Body of pancreas (tissue), 4 donors: Measurements from ENCODE around the gene ADAMTS17.

Experiments
- POLR2A ChIP-seq, 3 donors: fragments of 450-650 bp; IDR thresholded peaks; one replicate each; pipeline ENCODE4 v1.6.1; 2016; ENCODE audit warnings: antibody characterized with exemption in 3 of 3, mild to moderate bottlenecking in 2 of 3
- TF ChIP-seq, protein P1 (sequence below), 7 experiments: fragments of 450-650 bp in 4 of 7; fragments of 200-600 bp in 3 of 7; sonication (generic) in 3 of 7; IDR thresholded peaks; one replicate each; pipeline ENCODE4 v1.5.1; 2016 to 2019; ENCODE audit warnings: antibody characterized with exemption in 7 of 7

DNA sequence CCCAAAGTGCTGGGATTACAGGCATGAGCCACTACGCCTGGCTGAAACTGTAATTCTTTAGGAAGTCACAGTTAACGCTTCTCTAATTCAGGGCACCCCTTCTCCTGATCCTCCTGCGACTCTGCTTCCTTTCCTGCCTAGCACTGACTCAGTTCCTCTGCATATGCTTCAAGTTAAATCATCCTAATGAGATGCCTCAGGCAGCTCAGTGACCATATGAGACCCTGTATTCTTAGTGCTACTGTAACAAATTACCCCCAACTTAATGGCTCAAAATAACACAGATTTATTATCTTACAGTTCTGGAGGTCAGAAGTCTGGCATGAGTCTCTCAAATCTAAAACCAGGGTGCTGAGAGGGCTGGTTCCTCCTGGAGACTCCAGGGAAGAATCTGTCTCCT is 336.8 kb downstream of the ADAMTS17 start:
- TF ChIP-seq, protein P1, sequence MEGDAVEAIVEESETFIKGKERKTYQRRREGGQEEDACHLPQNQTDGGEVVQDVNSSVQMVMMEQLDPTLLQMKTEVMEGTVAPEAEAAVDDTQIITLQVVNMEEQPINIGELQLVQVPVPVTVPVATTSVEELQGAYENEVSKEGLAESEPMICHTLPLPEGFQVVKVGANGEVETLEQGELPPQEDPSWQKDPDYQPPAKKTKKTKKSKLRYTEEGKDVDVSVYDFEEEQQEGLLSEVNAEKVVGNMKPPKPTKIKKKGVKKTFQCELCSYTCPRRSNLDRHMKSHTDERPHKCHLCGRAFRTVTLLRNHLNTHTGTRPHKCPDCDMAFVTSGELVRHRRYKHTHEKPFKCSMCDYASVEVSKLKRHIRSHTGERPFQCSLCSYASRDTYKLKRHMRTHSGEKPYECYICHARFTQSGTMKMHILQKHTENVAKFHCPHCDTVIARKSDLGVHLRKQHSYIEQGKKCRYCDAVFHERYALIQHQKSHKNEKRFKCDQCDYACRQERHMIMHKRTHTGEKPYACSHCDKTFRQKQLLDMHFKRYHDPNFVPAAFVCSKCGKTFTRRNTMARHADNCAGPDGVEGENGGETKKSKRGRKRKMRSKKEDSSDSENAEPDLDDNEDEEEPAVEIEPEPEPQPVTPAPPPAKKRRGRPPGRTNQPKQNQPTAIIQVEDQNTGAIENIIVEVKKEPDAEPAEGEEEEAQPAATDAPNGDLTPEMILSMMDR (IDR thresholded peaks at IDR 0.05), result no peak
- TF ChIP-seq POLR2A (IDR thresholded peaks at IDR 0.05), result no peak
